T1000 (cell line): ENCODE measurements around the gene USP10.

ENCODE experiments used
- DNase-seq: peaks from one replicate; lab custom pipeline; 2025; ENCODE audit warnings: mixed read lengths; lab: John Stamatoyannopoulos, UW

Gene USP10

GRCh38 chr16:84823484-84823883, 123.7 kb downstream of the USP10 start:
- DNase-seq: no peak

GRCh38 chr16:84823926-84824325, 124.1 kb downstream of the USP10 start:
- DNase-seq: no peak

DNA sequence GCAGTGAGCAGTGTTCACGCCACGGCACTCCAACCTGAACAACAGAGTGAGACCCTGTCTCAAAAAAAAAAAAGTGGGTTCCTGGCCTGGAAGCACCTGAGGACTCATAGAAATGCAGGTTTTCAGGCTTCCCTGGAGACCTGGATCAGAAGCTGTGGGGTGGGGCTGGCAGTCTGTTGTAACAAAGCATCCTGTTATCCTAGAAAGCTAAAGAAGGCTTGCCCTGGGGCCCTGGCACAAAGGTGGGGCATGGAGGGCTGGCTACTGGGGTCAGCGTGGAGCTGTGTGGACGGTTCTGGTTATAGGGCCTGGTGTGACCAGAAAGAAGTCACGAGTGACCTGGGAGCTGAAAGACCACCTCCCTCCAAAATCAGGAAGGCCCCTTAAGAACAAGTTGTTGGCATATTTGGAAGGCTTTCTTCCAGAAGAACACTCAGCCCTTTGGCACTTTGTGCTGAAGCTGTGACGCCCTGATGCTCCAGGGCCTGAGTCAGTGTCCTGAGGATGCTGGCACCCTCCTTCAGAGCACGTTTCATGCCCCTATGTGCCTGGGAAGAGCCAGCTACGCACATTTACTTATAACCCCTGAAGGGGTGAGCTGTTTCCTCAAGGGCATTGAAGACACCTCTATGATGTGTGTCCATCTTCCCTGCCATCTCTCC, 126.2 kb downstream of the USP10 start:
- no peak for DNase-seq

DNA sequence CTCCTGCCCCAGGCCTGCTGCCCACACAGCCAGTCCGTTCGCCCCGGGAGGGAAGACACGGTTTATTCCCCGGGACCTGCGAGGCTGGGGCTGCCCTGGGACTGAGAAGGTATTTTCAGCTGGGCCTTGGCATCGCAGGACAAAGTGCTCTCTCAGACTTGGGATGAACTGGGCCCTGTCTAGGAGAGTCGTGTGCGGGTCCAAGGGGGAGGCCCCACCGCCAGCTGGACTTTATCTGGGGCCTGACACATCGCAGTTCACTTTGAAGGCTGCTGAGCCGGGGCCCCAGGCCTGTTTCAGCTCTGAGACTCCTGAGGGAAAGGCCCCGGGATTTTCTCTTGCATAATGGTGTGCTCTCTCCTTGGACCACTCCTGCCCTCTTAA, 126.8 kb downstream of the USP10 start:
- no peak for DNase-seq

- DNase-seq: no peak
These were observed 127.4 kb downstream of the USP10 start for GRCh38 chr16:84827131-84827574.

- DNase-seq: no peak
These were observed 128.1 kb downstream of the USP10 start for GRCh38 chr16:84827897-84828296.

GRCh38 chr16:84828322-84828721, 128.5 kb downstream of the USP10 start:
- DNase-seq: no peak
